Large intestine (tissue), 3 donors: ENCODE data around the gene FADD. TPM values are rescaled to one million over a fixed set of nuclear protein-coding genes. Genes with fewer than 3 reads are reported as not detected.
A peak's percentile ranks its signal among the peaks of the same experiment; 100 is the strongest.
"Not testable (repeated sequence)": the region's sequence is repeated elsewhere in the genome, so short reads cannot be mapped to it uniquely, and the experiment has no call there.

Experiments
- DNase-seq, 2 donors: peaks; one replicate each; pipeline versions ENCODE4 v3.0.0 to v3.0.0-alpha.2; 2013
- H3K27ac ChIP-seq: one replicate; pipeline ENCODE4 v1.5.1; 2013; ENCODE audit warnings: low read length
- H3K27me3 ChIP-seq: 2 replicates; pipeline ENCODE4 v1.6.1; 2013; ENCODE audit warnings: low read length; ENCODE audit not compliant: control insufficient read depth, insufficient read depth
- H3K36me3 ChIP-seq: 2 replicates; pipeline ENCODE4 v1.6.1; 2013; ENCODE audit warnings: low read length; ENCODE audit not compliant: control insufficient read depth, insufficient read depth
- H3K4me1 ChIP-seq: one replicate; pipeline ENCODE4 v1.6.1; 2013; ENCODE audit warnings: low read length; ENCODE audit not compliant: control insufficient read depth, insufficient read depth
- H3K4me3 ChIP-seq: one replicate; pipeline ENCODE4 v1.5.1; 2013; ENCODE audit warnings: low read length
- H3K9me3 ChIP-seq: one replicate; pipeline ENCODE4 v1.6.1; 2013; ENCODE audit warnings: mild to moderate bottlenecking, low read depth, low read length, moderate library complexity; ENCODE audit not compliant: control insufficient read depth
- WGBS: methylation state at CpG from one replicate; pipeline ENCODE4 v1.1.5; 2013; ENCODE audit warnings: low lambda C conversion rate; ENCODE audit not compliant: insufficient coverage; 5-methylcytosine and 5-hydroxymethylcytosine counted together
- polyA plus RNA-seq: library from polyadenylated mRNA; unstranded; fragments of 120-200 nt; gene quantifications from one replicate; pipeline ENCODE4 v1.2.1, GENCODE V29; 2013

FADD gene
- polyA plus RNA-seq, 1 donor, result 18.1 TPM

GRCh38 chr11:70191495-70192140 lies 11.5 kb upstream of the FADD start:
- H3K27me3 ChIP-seq, result peaks cover 3% of the 10 kb centered on the region
- H3K36me3 ChIP-seq, result no peaks in the 10 kb centered on the region
- H3K4me1 ChIP-seq, result peaks cover 4% of the 10 kb centered on the region
- DNase-seq, result peak; percentile 49 to 62
- H3K27ac ChIP-seq, result no peak overlapping the region
- H3K9me3 ChIP-seq, result no peaks in the 10 kb centered on the region
- H3K4me3 ChIP-seq, result no peak overlapping the region
- whole genome bisulfite sequencing, result no CpG with 5 or more reads among the region's 22 CpGs

GRCh38 chr11:70192666-70193410 lies 10.3 kb upstream of the FADD start:
- Histone ChIP-seq H3K36me3 (no peaks in the 10 kb centered on the region), H3K27ac (no peak overlapping the region), H3K27me3 (peaks cover 3% of the 10 kb centered on the region), H3K4me3 (no peak overlapping the region), H3K9me3 (no peaks in the 10 kb centered on the region), H3K4me1 (peaks cover 4% of the 10 kb centered on the region)
- no peak for DNase-seq
- WGBS, result no CpG with 5 or more reads among the region's 15 CpGs

GRCh38 chr11:70193411-70194292 lies 9.4 kb upstream of the FADD start:
- Histone ChIP-seq H3K27ac (no peak overlapping the region), H3K9me3 (no peaks in the 10 kb centered on the region), H3K4me3 (no peak overlapping the region), H3K4me1 (peaks cover 4% of the 10 kb centered on the region), H3K27me3 (peaks cover 3% of the 10 kb centered on the region), H3K36me3 (no peaks in the 10 kb centered on the region)
- 80% methylated on average over 2 of the region's 7 CpGs for WGBS
- no peak for DNase-seq

- H3K4me3 ChIP-seq, result no peak overlapping the region
Observed at GRCh38 chr11:70194792-70195791, 8.0 kb upstream of the FADD start.

GRCh38 chr11:70200212-70200844 lies 2.8 kb upstream of the FADD start:
- no peaks in the 10 kb centered on the region for H3K9me3 ChIP-seq
- no peak for DNase-seq
- WGBS, result 83% methylated on average over 1 of the region's 10 CpGs
- H3K27me3 ChIP-seq, result peaks cover 3% of the 10 kb centered on the region
- H3K4me1 ChIP-seq, result peaks cover 12% of the 10 kb centered on the region
- H3K4me3 ChIP-seq, result no peak overlapping the region
- H3K36me3 ChIP-seq, result peaks cover 5% of the 10 kb centered on the region
- H3K27ac ChIP-seq, result no peak overlapping the region

More at GRCh38 chr11:70194792-70195791, 8.0 kb upstream of the FADD start:
- H3K36me3 ChIP-seq, result no peaks in the 10 kb centered on the region
- H3K4me1 ChIP-seq, result peaks cover 4% of the 10 kb centered on the region
- no peak overlapping the region for H3K27ac ChIP-seq
- DNase-seq, result no peak
- no peaks in the 10 kb centered on the region for H3K9me3 ChIP-seq
- WGBS, result 92% methylated on average over 3 of the region's 3 CpGs
- H3K27me3 ChIP-seq, result peaks cover 3% of the 10 kb centered on the region

- H3K4me1 ChIP-seq, result peaks cover 12% of the 10 kb centered on the region
- not testable (repeated sequence) for H3K9me3 ChIP-seq, H3K4me3 ChIP-seq, DNase-seq, H3K27ac ChIP-seq, H3K27me3 ChIP-seq
- peaks cover 12% of the 10 kb centered on the region for H3K36me3 ChIP-seq
- WGBS, result no CpG with 5 or more reads among the region's 3 CpGs
Observed at GRCh38 chr11:70201047-70201446, 2.0 kb upstream of the FADD start.

- no peak for DNase-seq
- Histone ChIP-seq H3K36me3 (peaks cover 23% of the 10 kb centered on the region), H3K9me3 (no peaks in the 10 kb centered on the region), H3K4me3 (peak overlapping the region; percentile 81), H3K27ac (no peak overlapping the region), H3K27me3 (no peaks in the 10 kb centered on the region), H3K4me1 (peaks cover 12% of the 10 kb centered on the region)
- 83% methylated on average over 2 of the region's 29 CpGs for WGBS
Observed at GRCh38 chr11:70201882-70202861, 924 bp upstream of the FADD start.

- 20% methylated on average over 1 of the region's 30 CpGs for WGBS
Observed at GRCh38 chr11:70203751-70204465, 812 bp downstream of the FADD start.

More at GRCh38 chr11:70203751-70204465, 812 bp downstream of the FADD start:
- H3K27ac ChIP-seq, result peak overlapping the region; percentile 75
- no peaks in the 10 kb centered on the region for H3K27me3 ChIP-seq
- peak overlapping the region; percentile 81 for H3K4me3 ChIP-seq
- DNase-seq, result peak; percentile 58 to 80
- H3K36me3 ChIP-seq, result peaks cover 36% of the 10 kb centered on the region
- H3K4me1 ChIP-seq, result peaks cover 12% of the 10 kb centered on the region
- no peaks in the 10 kb centered on the region for H3K9me3 ChIP-seq
